ENCODE results near the gene RAB26.
"Not testable (repeated sequence)": the region's sequence is repeated elsewhere in the genome, so short reads cannot be mapped to it uniquely, and the experiment has no call there.

RAB26 gene

DNA sequence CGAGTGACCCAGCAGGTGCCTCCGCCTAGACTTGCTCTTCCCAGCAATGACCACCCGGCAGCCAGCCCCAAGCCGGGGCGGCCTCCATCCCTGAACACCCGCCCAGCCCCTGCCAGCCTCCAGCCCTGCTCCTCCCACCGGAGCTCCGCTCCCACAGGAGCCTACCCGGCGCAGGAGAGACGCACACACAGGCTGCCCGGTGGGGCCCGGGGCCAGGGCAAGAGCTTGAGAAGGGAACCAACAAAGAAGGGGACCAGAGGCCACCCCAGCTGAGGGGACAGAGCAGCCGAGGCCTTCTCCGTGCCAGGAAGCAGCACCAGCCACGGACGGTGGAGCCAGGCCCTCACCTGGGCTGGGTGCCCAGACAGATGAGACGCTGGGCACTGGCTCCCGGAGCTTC, 26.6 kb upstream of the RAB26 start:
- Histone ChIP-seq H3K4me3 (no peak overlapping the region), H3K36me3 (ENCODE audit: insufficient read depth, low read length) (no peaks in the 10 kb centered on the region), H3K9ac (ENCODE audit: insufficient read length) (no peak overlapping the region), H3K27ac (no peak overlapping the region), H3K9me3 (ENCODE audit: low read depth, low read length) (no peaks in the 10 kb centered on the region)
- no peak for DNase-seq (ENCODE audit: low read depth, low spot score)
- TF ChIP-seq POLR2AphosphoS5 (IDR thresholded peaks at IDR 0.05; ENCODE audit: borderline replicate concordance, low read depth, low read length) (no peak), EZH2 (IDR thresholded peaks at IDR 0.05) (no peak), FOXP2 (optimal IDR thresholded peaks at IDR 0.05; ENCODE audit: control extremely low read depth, extremely low read length, insufficient read depth) (no peak)

DNA sequence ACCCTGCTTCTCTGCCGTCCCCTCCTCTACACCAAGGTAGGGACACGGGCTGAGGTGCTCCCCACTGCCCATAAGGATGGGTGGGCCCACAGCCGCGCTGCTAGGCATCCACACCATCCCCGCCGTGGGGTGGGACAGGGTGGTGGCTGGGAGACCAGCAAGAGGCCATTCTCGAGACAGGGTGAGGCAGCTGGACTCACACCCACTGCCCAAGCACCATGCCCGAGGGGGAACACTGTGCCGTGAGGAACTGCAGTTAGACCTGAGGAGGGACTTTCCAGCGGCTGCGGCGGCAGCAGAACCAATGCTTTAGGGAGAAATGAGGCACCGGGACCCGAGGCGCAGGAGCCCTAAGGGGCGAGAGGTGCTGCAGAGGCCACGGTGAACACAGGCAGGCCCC, 26.0 kb upstream of the RAB26 start:
- H3K9ac ChIP-seq (ENCODE audit: insufficient read length) = no peak overlapping the region
- H3K9me3 ChIP-seq (ENCODE audit: low read depth, low read length) = no peaks in the 10 kb centered on the region
- H3K4me3 ChIP-seq = no peak overlapping the region
- no peak overlapping the region for H3K27ac ChIP-seq
- TF ChIP-seq POLR2AphosphoS5 (IDR thresholded peaks at IDR 0.05; ENCODE audit: borderline replicate concordance, low read depth, low read length) = no peak
- TF ChIP-seq FOXP2 (optimal IDR thresholded peaks at IDR 0.05; ENCODE audit: control extremely low read depth, extremely low read length, insufficient read depth) = no peak
- no peak for TF ChIP-seq EZH2 (IDR thresholded peaks at IDR 0.05)
- no peak for DNase-seq (ENCODE audit: low read depth, low spot score)
- no peaks in the 10 kb centered on the region for H3K36me3 ChIP-seq (ENCODE audit: insufficient read depth, low read length)

DNA sequence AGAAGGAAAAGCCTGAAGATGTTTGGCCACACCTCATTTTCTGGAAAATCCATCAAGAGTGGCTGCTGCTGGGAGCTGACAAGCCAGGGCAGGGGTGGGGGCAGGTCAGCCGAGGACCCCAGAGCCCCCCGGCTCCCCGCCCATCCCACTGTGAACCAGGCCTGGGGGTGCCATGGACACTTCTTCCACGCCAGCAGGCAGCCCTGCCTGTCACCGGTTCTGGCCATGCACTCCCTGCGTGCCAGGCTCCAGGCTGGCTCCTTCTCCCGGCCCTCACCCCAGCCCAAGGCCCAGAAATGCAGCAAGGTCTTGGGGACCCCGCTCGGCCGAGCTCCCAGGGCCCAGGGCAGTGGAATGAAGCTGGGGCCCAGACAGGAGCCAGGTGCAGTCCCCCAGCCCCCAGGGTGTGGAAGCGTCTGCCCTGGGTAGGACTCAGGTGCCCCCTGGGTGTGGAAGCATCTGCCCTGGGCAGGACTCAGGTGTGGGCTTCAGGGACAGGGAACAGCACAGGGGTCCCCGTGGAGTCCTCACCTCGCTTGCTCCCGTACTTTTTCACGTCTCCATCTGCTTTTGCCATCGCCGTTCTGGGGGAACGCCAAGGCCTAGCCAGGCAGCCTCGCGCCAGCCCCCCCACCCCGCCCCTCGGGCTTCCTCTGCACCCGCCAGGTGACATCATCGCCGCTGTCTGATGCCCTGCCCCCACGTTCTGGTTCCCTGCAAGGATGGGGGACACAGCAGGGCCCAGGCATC, 25.3 kb upstream of the RAB26 start:
- not testable (repeated sequence) for H3K36me3 ChIP-seq (ENCODE audit: insufficient read depth, low read length); H3K9ac ChIP-seq (ENCODE audit: insufficient read length); H3K4me3 ChIP-seq; H3K27ac ChIP-seq; H3K9me3 ChIP-seq (ENCODE audit: low read depth, low read length); DNase-seq (ENCODE audit: low read depth, low spot score)

GRCh38 chr16:2123706-2124376, 24.6 kb upstream of the RAB26 start:
- not testable (repeated sequence) for H3K9me3 ChIP-seq (ENCODE audit: low read depth, low read length); H3K36me3 ChIP-seq (ENCODE audit: insufficient read depth, low read length); H3K9ac ChIP-seq (ENCODE audit: insufficient read length); H3K27ac ChIP-seq; H3K4me3 ChIP-seq; DNase-seq (ENCODE audit: low read depth, low spot score)

DNA sequence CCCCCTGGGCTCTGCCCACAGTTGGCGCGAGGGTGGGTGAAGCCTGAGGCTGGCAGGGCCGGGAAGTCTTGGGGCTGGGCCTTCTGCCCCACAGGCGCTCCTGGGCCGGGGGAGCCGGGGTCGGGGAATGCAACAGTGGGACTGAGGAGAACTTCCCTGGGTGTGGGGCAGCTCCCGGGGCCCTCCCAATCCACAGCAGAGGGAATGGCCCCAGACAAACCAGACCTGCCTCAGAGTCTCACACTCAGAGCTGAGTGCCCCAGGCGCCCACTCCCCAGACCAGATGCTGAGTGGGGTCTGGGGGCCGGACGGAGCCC, 24.1 kb upstream of the RAB26 start:
- peak overlapping the region; percentile 59 for H3K9ac ChIP-seq (ENCODE audit: insufficient read length)

DNA sequence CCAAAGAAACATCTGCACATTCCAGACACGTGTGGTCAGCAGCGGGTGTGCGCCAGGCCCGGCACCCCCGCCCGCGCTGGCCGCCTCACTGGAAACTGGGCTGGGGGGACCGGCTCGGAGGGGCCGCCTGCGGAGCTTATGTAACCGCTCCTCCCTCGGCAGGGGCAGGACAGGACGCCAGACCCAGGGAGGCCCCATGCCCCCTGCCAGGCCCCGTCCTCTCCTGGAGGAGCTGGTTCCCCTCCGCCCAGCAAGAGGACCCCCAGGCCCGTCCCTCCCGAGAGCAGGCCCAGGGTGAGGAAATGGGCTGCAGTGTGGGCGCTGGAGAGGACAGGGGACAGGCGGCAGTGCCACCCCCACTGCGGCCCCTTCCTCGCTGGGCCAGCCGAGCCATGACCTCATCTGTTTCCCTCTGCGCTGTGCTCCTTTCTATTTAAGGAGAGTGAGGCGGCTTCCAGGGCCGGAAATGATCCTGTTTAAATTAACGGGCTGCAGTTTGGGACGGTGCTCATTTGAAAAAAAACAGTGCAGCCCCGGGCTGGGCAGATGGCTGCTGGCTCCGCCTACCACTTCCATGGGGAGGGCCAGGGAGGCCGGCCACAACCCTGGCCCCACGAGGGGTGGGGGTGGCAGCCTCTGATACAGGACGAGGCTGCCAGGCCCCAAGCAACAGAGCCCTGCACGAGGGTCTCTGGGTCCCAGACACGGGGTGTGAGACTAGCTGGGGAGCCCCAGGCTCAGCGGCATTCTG, 23.6 kb upstream of the RAB26 start:
- DNase-seq (ENCODE audit: low read depth, low spot score); H3K9me3 ChIP-seq (ENCODE audit: low read depth, low read length); H3K36me3 ChIP-seq (ENCODE audit: insufficient read depth, low read length): not testable (repeated sequence)
- H3K9ac ChIP-seq (ENCODE audit: insufficient read length) = peak overlapping the region; percentile 59
- H3K4me3 ChIP-seq = peak overlapping the region; percentile 54
- peak overlapping the region; percentile 78 for H3K27ac ChIP-seq

More for the DNA sequence above, 24.1 kb upstream of the RAB26 start:
- not testable (repeated sequence) for H3K36me3 ChIP-seq (ENCODE audit: insufficient read depth, low read length); H3K9me3 ChIP-seq (ENCODE audit: low read depth, low read length); DNase-seq (ENCODE audit: low read depth, low spot score)
- H3K4me3 ChIP-seq = peak overlapping the region; percentile 54
- peak overlapping the region; percentile 78 for H3K27ac ChIP-seq

DNA sequence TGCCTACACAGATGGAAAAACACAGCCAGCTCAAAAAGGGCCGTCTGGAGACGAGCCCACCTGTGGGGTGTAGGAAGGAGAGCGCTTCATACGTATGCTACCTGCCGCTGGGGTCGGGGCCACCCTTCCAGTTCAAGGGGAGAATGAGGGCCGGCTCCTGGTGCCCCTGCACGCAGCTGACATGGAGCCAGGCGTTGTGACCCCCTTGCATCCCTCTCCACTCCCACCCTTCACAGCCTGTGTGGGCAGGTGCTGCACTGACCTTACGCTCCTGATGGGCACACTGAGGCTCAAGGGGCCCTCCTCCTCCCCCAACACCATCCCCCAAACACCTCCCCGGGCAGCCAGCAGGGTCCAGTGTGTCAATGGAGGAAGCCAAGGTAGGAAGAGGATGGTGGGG, 22.8 kb upstream of the RAB26 start:
- DNase-seq (ENCODE audit: low read depth, low spot score); H3K9me3 ChIP-seq (ENCODE audit: low read depth, low read length); H3K36me3 ChIP-seq (ENCODE audit: insufficient read depth, low read length): not testable (repeated sequence)
- Histone ChIP-seq H3K4me3 (peak overlapping the region; percentile 54), H3K27ac (peak overlapping the region; percentile 78), H3K9ac (ENCODE audit: insufficient read length) (peak overlapping the region; percentile 37)

- not testable (repeated sequence) for H3K9me3 ChIP-seq (ENCODE audit: low read depth, low read length); H3K4me3 ChIP-seq; H3K27ac ChIP-seq; H3K9ac ChIP-seq (ENCODE audit: insufficient read length); H3K36me3 ChIP-seq (ENCODE audit: insufficient read depth, low read length); DNase-seq (ENCODE audit: low read depth, low spot score)
Measured at GRCh38 chr16:2126161-2126743, 22.2 kb upstream of the RAB26 start.

GRCh38 chr16:2126928-2127556, 21.4 kb upstream of the RAB26 start:
- peak overlapping the region; percentile 36; the same call in 1 of the 2 replicates for H3K4me3 ChIP-seq
- not testable (repeated sequence) for H3K9me3 ChIP-seq (ENCODE audit: low read depth, low read length); H3K9ac ChIP-seq (ENCODE audit: insufficient read length); H3K36me3 ChIP-seq (ENCODE audit: insufficient read depth, low read length); DNase-seq (ENCODE audit: low read depth, low spot score)
- peak overlapping the region; percentile 57; the same call in 1 of the 2 replicates for H3K27ac ChIP-seq

DNA sequence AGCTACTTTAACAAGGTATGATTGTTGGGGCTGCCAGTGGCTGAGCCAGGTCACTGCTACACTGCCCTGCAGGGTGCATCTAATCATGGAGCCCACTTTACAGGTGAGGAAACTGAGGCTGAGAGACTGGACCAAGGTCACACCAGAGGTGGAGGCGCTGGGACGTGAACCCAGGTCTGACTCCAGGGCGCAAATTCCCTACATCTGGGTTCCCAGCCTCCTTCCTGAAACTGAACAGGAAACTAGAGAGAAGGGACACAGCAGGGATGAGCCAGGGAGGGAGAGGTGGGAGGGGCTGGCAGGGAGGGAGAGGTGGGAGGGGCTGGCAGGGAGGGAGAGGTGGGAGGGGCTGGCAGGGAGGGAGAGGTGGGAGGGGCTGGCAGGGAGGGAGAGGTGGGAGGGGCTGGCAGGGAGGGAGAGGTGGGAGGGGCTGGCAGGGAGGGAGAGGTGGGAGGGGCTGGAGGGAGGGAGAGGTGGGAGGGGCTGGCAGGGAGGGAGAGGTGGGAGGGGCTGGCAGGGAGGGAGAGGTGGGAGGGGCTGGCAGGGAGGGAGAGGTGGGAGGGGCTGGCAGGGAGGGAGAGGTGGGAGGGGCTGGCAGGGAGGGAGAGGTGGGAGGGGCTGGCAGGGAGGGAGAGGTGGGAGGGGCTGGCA, 20.7 kb upstream of the RAB26 start:
- peak overlapping the region; percentile 36 for H3K4me3 ChIP-seq
- peak; percentile 58 for DNase-seq (ENCODE audit: low read depth, low spot score)
- H3K27ac ChIP-seq = peak overlapping the region; percentile 57; the same call in 1 of the 2 replicates
- H3K9me3 ChIP-seq (ENCODE audit: low read depth, low read length); H3K9ac ChIP-seq (ENCODE audit: insufficient read length); H3K36me3 ChIP-seq (ENCODE audit: insufficient read depth, low read length): not testable (repeated sequence)

DNA sequence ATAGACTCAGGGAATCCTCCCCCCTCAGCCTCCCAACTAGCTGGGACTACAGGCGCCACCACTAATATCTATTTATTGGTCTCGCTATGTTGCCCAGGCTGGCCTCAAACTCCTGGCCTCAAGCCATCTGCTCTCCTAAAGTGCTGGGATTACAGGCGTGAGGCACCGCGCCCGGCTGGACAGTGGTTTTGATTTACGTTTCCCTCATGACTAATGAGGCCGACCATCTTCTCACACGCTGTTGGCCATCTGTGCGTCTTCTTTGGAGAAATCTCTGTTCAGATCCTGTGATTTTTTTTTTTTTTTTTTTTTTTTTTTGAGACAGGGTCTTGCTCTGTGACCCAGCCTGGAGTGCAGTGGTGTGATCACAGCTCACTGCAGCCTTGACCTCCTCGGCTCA, 19.2 kb upstream of the RAB26 start:
- not testable (repeated sequence) for H3K4me3 ChIP-seq; H3K9ac ChIP-seq (ENCODE audit: insufficient read length); H3K9me3 ChIP-seq (ENCODE audit: low read depth, low read length); H3K36me3 ChIP-seq (ENCODE audit: insufficient read depth, low read length); H3K27ac ChIP-seq; DNase-seq (ENCODE audit: low read depth, low spot score)

DNA sequence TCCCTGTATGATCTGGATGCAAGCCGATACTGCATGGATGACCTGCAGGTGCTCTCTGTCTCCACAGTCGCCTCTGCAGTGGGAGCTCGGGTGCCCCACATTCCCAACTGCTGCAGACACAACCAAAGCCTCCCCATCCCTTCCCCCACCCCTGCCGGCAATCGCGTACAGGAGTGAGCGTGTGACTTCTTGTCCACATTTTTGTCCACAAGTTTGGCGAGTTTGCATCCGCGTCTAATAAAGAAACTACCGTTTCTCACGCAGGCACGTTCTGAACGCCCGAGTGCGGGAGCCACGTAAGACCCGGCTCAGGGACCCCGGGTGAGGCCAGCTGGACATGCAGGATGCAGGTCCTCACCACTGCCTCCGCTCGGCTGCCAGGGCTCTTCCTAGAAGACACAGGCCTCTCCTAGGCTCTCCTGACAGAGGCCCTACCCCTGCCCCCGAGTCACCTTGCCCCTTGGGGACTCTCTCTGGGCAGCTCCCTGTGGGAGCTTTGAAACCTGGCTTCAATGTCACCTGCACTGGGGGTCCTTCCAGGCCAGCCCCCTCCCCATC, 18.5 kb upstream of the RAB26 start:
- DNase-seq (ENCODE audit: low read depth, low spot score); H3K4me3 ChIP-seq; H3K27ac ChIP-seq; H3K9me3 ChIP-seq (ENCODE audit: low read depth, low read length); H3K36me3 ChIP-seq (ENCODE audit: insufficient read depth, low read length); H3K9ac ChIP-seq (ENCODE audit: insufficient read length): not testable (repeated sequence)
